Rectal smooth muscle tissue (tissue), 1 donor: Measurements from ENCODE around the gene PDLIM7.
A peak's percentile ranks its signal among the peaks of the same experiment; 100 is the strongest.

Source experiments
- H3K27ac ChIP-seq: one replicate; pipeline ENCODE4 v1.7.0; 2013; ENCODE audit warnings: low read depth, low read length, inconsistent platforms
- H3K27me3 ChIP-seq: one replicate; pipeline ENCODE4 v1.7.0; 2013; ENCODE audit warnings: low read length; ENCODE audit not compliant: control insufficient read depth, insufficient read depth
- H3K36me3 ChIP-seq: one replicate; pipeline ENCODE4 v1.7.0; 2013; ENCODE audit warnings: low read length; ENCODE audit not compliant: control insufficient read depth, insufficient read depth
- H3K4me1 ChIP-seq: one replicate; pipeline ENCODE4 v1.7.0; 2013; ENCODE audit warnings: low read length; ENCODE audit not compliant: control insufficient read depth, insufficient read depth
- H3K4me3 ChIP-seq: one replicate; pipeline ENCODE4 v1.7.0; 2013; ENCODE audit warnings: low read length
- H3K9ac ChIP-seq: one replicate; pipeline ENCODE4 v1.7.0; 2013; ENCODE audit warnings: low read length

Gene PDLIM7

GRCh38 chr5:177509381-177509951 is 12.1 kb upstream of the PDLIM7 start, which contains the start of gene DOK3:
Gene DOK3 (minus strand): TSS chr5:177509826. CDS start chr5:177509540, 286 bp downstream.
- no peaks in the 10 kb centered on the region for H3K4me1 ChIP-seq
- peak within 1 kb of the TSS; percentile 58 for H3K4me3 ChIP-seq
- no peaks in the 10 kb centered on the region for H3K27me3 ChIP-seq
- peak within 1 kb of the TSS; percentile 5 for H3K27ac ChIP-seq
- H3K36me3 ChIP-seq: peaks cover 17% of the 10 kb centered on the region
- H3K9ac ChIP-seq: no peak within 1 kb of the TSS

- Histone ChIP-seq H3K36me3 (peaks cover 15% of the 10 kb centered on the region), H3K4me1 (no peaks in the 10 kb centered on the region), H3K27ac (peak overlapping the region; percentile 5), H3K9ac (no peak overlapping the region), H3K27me3 (no peaks in the 10 kb centered on the region), H3K4me3 (peak overlapping the region; percentile 58)
Measured at GRCh38 chr5:177508837-177509236, 11.4 kb upstream of the PDLIM7 start.

- Histone ChIP-seq H3K36me3 (peaks cover 14% of the 10 kb centered on the region), H3K4me3 (peak overlapping the region; percentile 34)
Measured at GRCh38 chr5:177508221-177508611, 10.8 kb upstream of the PDLIM7 start.

GRCh38 chr5:177507596-177508220 is 10.3 kb upstream of the PDLIM7 start:
- no peaks in the 10 kb centered on the region for H3K27me3 ChIP-seq
- peak overlapping the region; percentile 17 for H3K4me3 ChIP-seq
- no peak overlapping the region for H3K27ac ChIP-seq
- peaks cover 11% of the 10 kb centered on the region for H3K36me3 ChIP-seq
- no peaks in the 10 kb centered on the region for H3K4me1 ChIP-seq
- H3K9ac ChIP-seq: no peak overlapping the region

More at GRCh38 chr5:177508221-177508611, 10.8 kb upstream of the PDLIM7 start:
- no peak overlapping the region for H3K27ac ChIP-seq
- H3K4me1 ChIP-seq: no peaks in the 10 kb centered on the region
- no peak overlapping the region for H3K9ac ChIP-seq
- no peaks in the 10 kb centered on the region for H3K27me3 ChIP-seq

GRCh38 chr5:177507165-177507564 is 9.8 kb upstream of the PDLIM7 start:
- Histone ChIP-seq H3K4me3 (no peak overlapping the region), H3K36me3 (peaks cover 11% of the 10 kb centered on the region), H3K4me1 (no peaks in the 10 kb centered on the region), H3K27me3 (no peaks in the 10 kb centered on the region), H3K27ac (no peak overlapping the region), H3K9ac (no peak overlapping the region)

GRCh38 chr5:177505075-177505474 is 7.7 kb upstream of the PDLIM7 start:
- Histone ChIP-seq H3K36me3 (no peaks in the 10 kb centered on the region), H3K27ac (no peak overlapping the region), H3K4me3 (no peak overlapping the region), H3K27me3 (no peaks in the 10 kb centered on the region), H3K9ac (no peak overlapping the region), H3K4me1 (no peaks in the 10 kb centered on the region)

GRCh38 chr5:177504086-177505056 is 7.0 kb upstream of the PDLIM7 start:
- no peak overlapping the region for H3K27ac ChIP-seq
- H3K4me3 ChIP-seq: no peak overlapping the region
- no peaks in the 10 kb centered on the region for H3K27me3 ChIP-seq
- H3K4me1 ChIP-seq: no peaks in the 10 kb centered on the region
- no peak overlapping the region for H3K9ac ChIP-seq
- H3K36me3 ChIP-seq: no peaks in the 10 kb centered on the region

GRCh38 chr5:177503351-177504085 is 6.1 kb upstream of the PDLIM7 start:
- Histone ChIP-seq H3K27me3 (peaks cover under 1% of the 10 kb centered on the region), H3K9ac (no peak overlapping the region), H3K36me3 (no peaks in the 10 kb centered on the region), H3K4me1 (no peaks in the 10 kb centered on the region), H3K27ac (no peak overlapping the region), H3K4me3 (no peak overlapping the region)

- peaks cover 4% of the 10 kb centered on the region for H3K27me3 ChIP-seq
- peaks cover 4% of the 10 kb centered on the region for H3K4me1 ChIP-seq
- H3K4me3 ChIP-seq: no peak overlapping the region
- no peak overlapping the region for H3K9ac ChIP-seq
- no peak overlapping the region for H3K27ac ChIP-seq
- no peaks in the 10 kb centered on the region for H3K36me3 ChIP-seq
Measured at GRCh38 chr5:177502886-177503285, 5.5 kb upstream of the PDLIM7 start.

- Histone ChIP-seq H3K4me3 (no peak overlapping the region), H3K27me3 (peaks cover 4% of the 10 kb centered on the region), H3K36me3 (no peaks in the 10 kb centered on the region), H3K9ac (no peak overlapping the region), H3K4me1 (peaks cover 4% of the 10 kb centered on the region), H3K27ac (no peak overlapping the region)
Measured at GRCh38 chr5:177501874-177502678, 4.7 kb upstream of the PDLIM7 start.

- no peak overlapping the region for H3K4me3 ChIP-seq
- no peak overlapping the region for H3K27ac ChIP-seq
- H3K4me1 ChIP-seq: peaks cover 6% of the 10 kb centered on the region
- peaks cover 2% of the 10 kb centered on the region for H3K36me3 ChIP-seq
- H3K9ac ChIP-seq: no peak overlapping the region
- H3K27me3 ChIP-seq: peaks cover 4% of the 10 kb centered on the region
Measured at GRCh38 chr5:177500685-177501522, 3.5 kb upstream of the PDLIM7 start.
